GM18520 (cell line): Measurements from ENCODE around the gene MIOX.
"Not testable (repeated sequence)": the region's sequence is repeated elsewhere in the genome, so short reads cannot be mapped to it uniquely, and the experiment has no call there.

ENCODE experiments used
- ATAC-seq: cut with Tn5 transposase; IDR thresholded peaks from one replicate; pipeline ENCODE4 v1.9.1; 2021; ENCODE audit not compliant: unreplicated experiment

The MIOX gene

GRCh38 chr22:50528682-50529415, 42.2 kb downstream of the MIOX start:
- ATAC-seq, result no peak

GRCh38 chr22:50529416-50529896, 42.8 kb downstream of the MIOX start:
- ATAC-seq, result no peak

GRCh38 chr22:50529897-50530579, 43.4 kb downstream of the MIOX start, which contains the start of gene TYMP:
TSS of gene TYMP (minus strand) at chr22:50530012. CDS start at chr22:50529709, 303 bp downstream.
- peak; percentile 16 for ATAC-seq

GRCh38 chr22:50530580-50530876, 43.9 kb downstream of the MIOX start:
- no peak for ATAC-seq

- no peak for ATAC-seq
Observed at GRCh38 chr22:50530877-50531545, 44.4 kb downstream of the MIOX start.

- no peak for ATAC-seq
Observed at GRCh38 chr22:50531546-50531961, 44.9 kb downstream of the MIOX start.

- ATAC-seq, result no peak
Observed at GRCh38 chr22:50531962-50532674, 45.5 kb downstream of the MIOX start.

- ATAC-seq, result no peak
Observed at GRCh38 chr22:50532824-50533796, 46.5 kb downstream of the MIOX start.

- ATAC-seq, result not testable (repeated sequence)
Observed at GRCh38 chr22:50533856-50534711, 47.4 kb downstream of the MIOX start.

- ATAC-seq, result no peak
Observed at GRCh38 chr22:50535113-50535512, 48.5 kb downstream of the MIOX start.

GRCh38 chr22:50536226-50536625, 49.6 kb downstream of the MIOX start:
- no peak for ATAC-seq

- ATAC-seq, result no peak
Observed at GRCh38 chr22:50537765-50538164, 51.1 kb downstream of the MIOX start.
